Stimulated activated CD8-positive, alpha-beta memory T cell treated with anti-CD3 and anti-CD28 coated beads, Interleukin-4, amount 100 ng/mL, for 48 hours (primary cell): ENCODE data around the gene CCDC102B.
"Not testable (repeated sequence)": the region's sequence is repeated elsewhere in the genome, so short reads cannot be mapped to it uniquely, and the experiment has no call there.

Experiments
- DNase-seq: peaks from one replicate; pipeline ENCODE4 v3.0.0-alpha.2; 2020

CCDC102B gene

DNA sequence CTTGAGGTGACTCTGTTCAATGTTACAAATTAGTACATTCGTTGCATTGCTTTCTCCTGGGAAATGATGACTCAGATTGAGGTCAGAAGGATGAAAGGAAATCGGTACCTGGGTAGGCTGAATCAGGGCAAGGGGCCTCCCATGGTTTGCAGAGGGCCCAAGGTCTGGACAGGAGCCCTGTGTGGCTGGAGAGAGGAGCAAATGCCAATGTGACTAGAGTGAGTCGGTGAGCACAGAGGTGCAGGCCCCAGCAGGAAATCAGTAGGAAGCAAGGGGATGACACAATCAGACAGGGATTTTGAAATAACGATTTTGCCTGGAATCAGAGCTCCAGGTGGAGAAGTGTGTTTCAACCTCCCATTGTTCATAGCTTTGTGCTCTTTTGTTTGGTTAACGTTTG lies 118.9 kb downstream of the CCDC102B start:
- DNase-seq = no peak

DNA sequence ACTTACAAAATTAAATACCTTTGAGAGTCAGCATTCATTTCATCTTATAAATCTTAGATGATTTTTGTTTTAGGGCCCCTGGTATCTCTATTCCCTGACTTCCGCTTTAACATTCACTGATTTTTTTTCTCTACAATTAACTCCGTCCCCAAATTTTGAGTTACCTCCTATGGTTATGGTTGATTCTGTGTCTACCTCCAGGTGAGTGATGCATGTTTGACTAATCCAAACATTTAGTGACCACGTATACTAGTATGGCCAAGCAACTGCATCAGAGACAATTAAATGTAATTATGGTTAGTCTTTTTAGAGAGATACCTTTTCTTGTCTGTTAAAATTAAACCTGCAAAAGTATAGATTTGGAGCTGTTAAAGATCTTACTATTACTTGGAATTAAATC lies 120.3 kb downstream of the CCDC102B start:
- DNase-seq = no peak

DNA sequence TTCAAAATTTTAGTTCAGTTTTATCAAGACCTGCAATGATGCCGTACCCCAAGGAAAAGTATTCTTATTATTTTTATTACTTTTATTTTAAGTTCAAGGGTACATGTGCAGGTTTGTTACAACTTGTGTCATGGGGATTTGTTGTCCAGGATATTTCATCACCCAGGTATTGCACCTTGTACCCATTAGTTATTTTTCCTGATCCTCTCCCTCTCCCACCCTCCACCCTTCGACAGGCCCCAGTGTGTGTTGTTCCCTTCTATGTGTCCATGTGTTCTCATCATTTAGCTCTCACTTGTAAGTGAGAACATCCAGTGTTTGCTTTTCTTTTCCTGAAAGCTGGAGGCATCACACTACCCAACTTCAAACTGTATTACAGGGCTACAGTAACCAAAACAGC lies 122.0 kb downstream of the CCDC102B start:
- DNase-seq = no peak

DNA sequence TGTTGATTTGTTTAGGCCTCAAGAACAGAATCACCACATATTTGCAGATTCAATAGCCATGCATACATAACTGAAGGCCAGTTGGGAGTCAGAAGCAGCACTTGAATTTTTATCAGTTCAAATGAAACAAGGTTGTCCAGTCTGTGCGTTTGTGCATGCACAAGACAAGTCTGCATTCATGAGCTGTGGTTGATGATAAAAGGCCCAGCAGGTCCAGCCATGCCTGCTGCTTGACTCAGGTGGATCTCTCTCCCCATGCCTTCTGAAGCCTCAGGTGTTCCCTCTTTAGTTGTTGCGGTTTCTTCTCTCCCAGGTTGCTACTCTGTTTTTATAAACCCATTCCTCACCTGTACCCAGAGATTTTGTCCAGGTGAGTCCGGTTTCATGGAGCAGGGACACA lies 124.5 kb downstream of the CCDC102B start:
- no peak for DNase-seq

DNA sequence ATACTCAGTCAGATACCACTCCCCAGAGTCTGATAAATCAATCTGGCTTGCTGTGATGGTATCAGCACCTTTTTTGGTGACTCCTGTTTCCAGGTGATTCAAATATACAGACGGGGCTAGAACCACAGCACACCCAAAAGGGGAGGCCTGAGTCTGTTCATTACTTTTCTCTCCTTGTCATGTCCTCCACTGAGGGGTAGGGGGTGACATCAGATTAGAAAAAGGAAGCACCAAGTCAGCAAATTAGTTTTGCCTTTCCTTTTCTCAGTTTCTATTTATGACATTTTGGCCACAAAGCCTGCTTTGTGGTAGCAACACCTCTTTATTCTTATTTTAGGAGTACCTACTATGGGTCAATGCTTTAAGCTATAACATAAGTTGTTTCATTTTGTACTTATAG lies 127.4 kb downstream of the CCDC102B start:
- no peak for DNase-seq

DNA sequence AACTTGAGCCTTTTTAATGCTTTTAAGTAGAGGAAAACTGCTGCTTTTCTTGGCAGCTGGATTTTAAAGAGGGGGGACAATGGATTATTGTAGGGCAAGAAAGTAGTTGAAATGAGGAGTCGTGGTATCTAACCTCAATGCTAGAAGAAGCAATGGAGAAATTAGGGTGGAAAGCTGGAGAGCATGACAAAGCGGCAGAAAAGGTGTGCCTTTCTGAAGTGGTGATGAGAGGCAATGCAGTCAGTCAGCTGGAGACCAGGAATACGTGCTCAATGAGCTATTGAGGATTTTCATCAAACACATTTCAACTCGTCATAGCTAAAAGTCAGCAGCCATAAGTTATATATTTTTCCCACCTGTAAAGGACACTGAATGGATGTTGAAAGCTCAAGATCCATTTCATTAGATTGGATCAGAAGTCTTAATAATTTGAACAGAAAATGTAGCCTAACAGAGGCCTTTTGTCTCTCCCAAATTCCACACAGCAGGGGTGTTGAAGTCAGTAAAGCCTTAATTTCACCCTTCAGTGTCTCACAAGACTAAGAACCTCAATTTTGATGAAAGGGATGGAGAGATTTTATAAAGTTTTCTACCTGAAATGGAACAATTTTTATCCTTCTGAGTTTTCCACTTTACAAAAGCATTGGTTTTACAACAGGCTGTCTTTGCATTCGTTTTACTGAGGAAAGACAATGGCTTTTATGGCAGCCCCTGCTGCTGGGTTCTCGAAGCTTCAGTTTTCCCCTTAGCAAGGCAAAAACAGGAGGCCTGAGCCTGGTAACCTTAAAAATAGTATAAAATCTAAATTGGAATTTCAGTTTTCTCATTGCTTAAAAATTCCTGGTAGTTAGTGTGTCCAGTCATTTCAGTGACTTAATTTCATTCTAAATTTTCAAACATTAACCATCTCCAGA lies 131.1 kb downstream of the CCDC102B start:
- no peak for DNase-seq

DNA sequence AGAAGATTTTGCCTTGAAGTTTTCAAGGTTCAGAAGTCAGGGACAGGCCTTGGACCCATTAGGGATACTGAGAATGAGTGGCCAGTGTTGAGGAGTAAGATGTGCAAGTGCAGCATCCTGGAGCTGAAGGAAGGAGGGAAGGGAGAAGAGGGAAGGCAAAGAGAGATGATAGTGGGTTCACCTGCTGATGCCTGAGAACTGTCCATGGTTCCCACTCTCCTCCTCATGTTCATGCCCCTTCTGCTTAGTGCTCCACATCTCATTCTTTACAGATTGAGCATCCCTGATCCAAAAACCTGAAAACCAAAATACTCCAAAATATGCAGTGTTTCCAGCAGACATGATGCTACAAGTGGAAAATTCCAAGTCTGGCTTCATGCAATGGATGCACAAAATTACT lies 137.8 kb downstream of the CCDC102B start:
- no peak for DNase-seq

DNA sequence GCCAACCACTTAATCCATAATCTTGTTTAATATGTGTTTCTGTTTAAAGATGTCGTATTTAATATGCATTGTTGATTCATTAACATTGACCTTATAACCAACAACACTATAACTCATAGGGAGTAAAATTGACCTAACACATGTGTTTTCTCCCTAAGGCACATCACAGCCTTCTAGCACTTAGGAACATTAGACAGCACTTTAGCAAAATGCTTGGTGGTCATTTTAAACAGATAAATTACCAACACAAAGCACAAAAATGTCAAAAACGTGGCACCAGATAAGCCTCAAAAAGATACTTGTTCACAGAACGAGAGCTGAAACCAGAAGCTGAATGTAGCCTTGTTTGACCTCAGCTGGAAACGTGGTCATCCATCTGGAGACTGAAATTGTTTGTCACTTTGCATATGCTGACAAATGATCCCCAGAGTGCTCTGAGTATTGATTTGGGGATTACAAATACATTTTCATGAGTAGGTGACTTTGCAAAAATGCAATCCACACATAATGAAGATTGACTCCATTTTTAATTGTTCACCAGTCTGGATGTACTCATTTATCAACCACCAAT lies 139.2 kb downstream of the CCDC102B start:
- no peak for DNase-seq

DNA sequence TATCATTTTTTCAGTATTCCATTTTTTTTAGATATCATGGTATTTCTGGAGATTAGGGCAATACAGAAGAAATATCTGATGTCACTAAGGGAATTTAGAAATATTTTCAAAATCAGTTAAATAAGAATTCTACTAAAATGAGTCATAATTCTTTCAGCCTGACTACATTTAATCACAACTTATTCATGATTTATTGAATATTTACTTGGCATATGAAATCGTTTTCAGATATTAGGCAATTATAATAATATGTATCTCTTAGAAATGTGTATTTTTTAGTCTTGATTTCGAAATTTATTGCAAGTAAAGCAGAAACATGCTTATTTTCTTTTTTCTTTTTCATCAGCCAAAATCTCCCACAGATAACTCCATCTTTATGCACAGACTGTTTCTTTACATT lies 142.2 kb downstream of the CCDC102B start:
- no peak for DNase-seq

DNA sequence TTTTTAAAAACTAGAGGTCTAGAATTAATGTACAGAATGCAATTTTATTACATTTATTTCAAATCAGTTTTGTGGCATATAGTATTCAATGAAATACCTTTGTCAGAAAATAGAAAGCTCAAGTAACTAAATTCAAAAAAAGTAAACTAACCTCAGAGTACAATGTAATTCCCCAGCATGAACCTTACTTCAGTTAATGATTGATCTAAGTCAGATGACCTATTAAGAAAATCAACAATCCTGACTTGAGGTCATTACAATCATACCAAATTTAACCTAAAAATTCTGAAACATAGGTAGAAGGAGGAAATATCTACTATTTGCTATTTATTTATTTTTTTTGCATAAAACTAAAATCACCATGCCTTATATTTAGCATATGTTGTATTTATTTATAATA lies 142.9 kb downstream of the CCDC102B start:
- no peak for DNase-seq

DNA sequence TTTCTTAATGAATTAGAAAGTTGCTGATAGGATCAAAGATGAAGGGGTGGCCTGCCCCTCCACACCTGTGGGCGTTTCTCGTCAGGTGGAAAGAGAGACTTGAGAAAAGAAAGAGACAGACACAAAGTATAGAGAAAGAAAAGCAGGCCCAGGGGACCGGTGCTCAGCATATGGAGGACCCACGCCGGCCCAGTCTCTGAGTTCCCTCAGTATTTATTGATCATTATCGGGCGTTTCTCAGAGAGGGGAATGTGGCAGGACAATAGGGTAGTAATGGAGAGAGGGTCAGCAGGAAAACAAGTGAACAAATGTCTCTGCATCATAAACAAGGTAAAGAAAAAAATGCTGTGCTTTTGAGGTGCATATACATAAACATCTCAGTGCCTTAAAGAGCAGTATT lies 144.3 kb downstream of the CCDC102B start:
- no peak for DNase-seq

DNA sequence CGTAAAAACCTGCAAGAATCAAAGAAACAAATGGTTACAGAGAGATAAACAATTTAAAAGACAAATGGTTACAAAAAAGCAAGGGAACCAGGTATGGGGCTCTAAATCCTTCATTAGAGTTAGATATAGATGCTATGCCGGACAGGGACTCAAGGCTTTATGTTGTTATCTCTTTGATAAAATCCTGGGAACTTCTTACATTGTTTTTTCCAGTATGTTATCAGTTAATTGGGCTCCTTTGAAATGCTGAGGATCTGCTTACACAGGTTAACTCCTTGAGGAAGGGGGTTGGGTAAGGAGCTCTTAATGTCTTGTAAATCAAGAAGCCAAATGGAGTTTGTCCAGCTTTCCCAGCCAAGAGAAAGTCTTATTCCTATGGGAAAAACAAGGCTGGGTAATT lies 146.0 kb downstream of the CCDC102B start:
- not testable (repeated sequence) for DNase-seq

DNA sequence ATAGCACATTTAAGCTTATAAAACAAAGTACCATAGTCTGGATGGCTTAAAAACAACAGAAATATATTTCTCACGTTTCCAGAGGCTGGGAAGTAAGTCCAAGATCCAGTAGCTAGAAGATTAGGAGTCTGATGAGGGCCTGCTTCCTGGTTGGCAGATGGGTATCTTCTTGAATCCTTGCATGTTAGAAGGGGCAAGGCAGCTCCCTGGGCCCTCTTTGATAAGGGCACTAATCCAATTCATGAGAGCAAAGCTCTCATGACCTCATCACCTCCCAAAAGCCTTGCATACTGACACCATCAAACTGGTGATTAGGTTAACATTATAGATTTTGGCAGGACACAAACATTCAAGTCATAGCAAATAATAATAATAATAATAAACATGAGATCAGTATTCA lies 146.4 kb downstream of the CCDC102B start:
- no peak for DNase-seq

DNA sequence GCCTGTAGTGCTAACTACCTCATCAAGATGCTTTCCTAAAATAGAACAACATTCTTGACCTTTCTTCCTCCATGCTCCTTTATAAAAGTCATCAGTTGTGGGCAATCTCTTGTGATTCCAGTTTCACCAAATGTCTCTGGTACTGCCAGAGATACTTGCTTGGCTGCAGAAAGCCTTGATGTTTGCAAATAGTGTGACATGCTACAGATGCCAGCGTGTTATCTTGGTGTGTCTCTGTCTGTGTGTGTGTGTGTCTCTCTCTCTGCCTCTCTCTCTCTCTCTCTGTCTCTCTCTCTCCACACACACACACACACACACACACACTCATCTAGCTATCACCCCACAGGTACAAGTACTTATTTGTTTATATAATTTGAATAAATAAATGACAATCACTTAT lies 146.9 kb downstream of the CCDC102B start:
- no peak for DNase-seq

DNA sequence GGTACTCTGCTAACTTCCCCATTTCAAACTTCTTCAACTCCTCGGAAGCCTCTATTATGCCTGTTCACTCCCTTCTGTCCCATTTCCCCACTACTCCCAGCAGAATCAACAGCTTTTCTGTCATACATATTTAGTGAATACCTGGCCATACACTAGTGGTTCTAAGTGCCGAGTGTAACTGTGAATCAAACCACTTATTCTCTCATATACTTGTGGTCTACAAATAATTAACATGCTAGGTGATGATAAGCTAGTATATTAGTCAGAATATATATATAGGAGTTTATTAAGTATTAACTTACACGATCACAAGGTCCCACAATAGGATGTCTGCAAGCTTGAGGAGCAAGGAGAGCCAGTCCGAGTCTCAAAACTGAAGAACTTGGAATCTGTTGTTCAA lies 150.7 kb downstream of the CCDC102B start:
- DNase-seq = no peak

DNA sequence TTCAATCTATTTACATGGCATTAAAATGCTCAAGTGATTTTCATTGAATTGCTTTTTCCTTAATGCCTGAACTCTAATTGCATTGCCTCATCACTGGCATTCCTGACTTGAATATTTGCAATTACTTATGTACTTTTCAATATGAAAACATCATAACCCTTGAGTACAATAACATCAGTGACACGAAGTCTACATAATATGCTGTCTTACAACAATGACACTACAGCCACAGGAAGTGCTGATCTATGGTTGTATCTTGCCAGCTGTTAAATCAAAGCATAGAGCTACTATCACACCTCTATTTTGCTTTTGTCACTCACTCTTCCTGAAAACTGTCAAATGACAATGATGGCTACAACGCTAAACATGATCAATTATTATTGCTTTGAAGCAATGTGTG lies 156.9 kb downstream of the CCDC102B start:
- DNase-seq = no peak

DNA sequence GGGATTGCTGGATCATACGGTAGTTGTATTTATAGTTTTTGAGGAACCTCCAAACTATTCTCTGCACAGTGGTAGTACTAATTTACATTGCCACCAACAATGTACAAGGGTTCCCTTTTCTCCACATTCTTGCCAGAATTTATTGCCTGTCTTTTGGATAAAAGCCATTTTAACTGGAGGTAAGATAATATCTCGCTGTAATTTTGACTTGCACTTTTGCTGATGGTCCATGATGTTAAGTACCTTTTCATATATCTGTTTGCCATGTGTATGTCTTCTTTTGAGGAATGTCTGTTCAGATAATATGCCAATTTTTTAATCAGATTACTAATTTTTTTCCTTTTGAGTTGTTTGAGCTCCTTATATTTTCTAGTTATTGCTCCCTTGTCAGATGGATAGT lies 158.8 kb downstream of the CCDC102B start:
- DNase-seq = no peak

DNA sequence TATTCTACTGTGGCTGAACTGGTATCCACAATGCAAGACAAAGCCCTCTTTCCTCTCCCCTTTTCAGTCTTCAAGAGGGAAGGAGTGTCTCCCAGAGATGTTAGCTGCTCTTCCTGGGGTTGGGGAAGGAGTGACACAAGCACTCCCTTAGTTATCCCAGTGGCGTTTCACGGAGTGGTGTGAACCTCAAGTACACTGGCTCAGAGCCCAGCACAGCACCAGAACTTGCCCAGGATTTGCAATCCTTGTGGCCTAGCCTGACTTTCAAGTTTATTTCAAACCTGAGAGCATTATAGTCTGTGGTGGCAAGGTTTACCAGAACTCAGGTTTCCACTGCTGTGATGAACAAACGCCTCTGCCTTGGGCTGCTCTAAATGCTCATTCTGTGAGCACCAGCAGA lies 162.5 kb downstream of the CCDC102B start:
- no peak for DNase-seq

DNA sequence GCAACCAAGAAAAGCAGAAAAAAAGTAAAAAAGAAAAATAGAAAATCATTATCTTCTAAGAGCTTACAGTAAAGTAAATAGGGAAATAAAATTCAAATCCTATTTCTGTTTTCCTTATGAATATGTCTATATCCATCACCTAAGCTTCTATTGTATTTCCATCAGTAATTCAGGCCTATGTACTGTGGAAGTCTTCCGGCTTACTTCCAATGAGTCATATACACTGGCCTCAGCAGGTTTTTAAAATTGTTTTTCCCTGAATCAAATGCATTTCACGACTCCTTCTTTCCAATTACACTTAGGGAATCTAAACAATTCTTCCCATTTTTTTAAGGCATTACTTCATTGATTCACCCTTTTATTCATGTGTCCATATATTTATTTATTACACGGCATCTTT lies 164.7 kb downstream of the CCDC102B start:
- no peak for DNase-seq

DNA sequence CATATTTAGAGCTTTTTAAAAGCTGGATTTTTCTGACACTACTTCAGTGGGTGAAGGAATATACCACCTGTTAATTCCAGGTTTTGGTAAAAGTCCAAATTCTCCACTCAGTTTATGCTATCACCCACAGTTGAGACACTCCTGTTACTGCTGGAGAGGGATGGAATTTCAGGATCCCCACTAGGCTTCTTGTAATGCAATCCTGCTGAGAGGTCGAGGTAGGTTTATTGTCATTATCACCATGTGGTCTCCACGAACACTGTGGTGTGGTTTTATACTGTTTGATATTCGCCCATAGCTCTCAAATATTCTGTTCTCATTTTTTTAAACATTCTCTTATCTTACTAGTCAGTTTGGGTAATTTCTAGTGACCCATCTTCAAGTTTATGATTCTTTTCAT lies 167.9 kb downstream of the CCDC102B start:
- no peak for DNase-seq

DNA sequence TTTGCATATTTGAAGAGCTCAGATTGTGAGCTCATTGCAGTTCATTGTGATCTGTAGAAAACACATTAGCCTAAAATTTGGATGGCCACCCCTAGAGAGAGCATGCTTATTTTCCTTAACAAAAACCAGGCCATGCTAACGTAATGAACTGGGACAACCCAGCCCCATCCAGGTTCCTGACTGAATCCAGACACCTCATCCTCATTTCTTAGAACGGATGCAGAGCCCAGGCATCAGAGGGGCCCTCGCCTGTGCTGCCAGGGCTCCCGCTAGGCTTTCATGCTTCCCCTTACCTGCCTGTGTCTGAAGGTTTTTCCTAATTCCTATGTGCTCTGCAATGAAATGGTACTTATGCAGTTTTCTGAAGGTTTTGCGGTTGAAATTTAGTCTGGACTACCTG lies 171.1 kb downstream of the CCDC102B start:
- DNase-seq = no peak

DNA sequence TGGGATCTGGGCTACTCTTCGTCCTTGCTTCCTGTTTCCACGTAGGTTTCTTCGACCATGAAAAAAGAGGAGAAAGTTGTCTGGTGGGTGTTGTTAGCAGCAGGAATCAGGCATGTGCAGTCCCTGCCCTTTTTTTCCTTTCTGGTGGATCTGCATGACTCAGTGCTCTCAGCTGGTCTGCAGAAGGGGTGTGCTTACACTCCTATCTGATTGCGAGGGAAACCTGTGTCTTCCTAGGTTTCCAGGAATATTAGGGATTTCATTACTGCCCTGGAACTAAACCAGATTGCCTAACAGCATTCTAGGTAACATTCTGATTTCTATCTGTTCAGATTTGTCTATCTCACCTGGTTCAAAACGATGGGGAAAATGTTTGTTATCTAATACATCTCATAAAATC lies 174.3 kb downstream of the CCDC102B start:
- no peak for DNase-seq

DNA sequence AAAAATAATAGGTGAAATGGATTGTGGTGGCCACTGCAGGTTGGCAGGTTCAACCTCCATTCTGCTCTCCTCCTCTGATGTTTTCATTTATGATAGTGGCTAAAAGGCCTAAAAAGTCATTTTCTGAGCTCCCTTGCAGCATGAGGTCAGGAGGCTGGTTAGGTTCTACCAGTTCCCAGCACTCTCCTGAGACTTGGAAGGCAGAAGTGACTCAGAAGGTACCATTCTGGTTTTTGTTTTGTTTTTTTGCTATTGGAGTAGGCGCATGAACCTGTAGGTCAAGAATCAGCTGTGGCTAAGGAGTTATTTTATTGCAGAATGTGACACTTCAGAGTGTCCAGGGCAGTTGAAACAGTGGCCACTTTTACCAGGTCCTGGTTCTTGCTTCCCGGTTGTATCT lies 181.9 kb downstream of the CCDC102B start:
- no peak for DNase-seq

DNA sequence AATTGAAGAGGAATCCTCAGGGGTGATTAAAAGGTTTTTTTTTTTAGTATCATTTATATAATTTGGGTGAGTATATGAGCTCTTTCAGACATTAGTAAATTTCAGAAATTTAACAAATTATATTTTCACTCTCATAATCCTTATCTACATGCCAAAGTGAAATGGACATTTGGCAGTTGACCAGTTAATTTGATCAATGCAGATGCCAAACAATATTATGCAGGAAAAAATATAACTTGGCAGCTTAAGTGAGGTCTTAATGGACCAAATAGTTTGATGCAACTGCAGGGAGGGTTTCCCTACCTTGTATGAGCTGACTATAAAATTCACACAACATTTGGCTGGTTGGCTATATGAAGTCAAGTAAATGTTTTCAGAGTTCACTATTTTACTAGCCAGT lies 185.2 kb downstream of the CCDC102B start:
- DNase-seq = no peak

DNA sequence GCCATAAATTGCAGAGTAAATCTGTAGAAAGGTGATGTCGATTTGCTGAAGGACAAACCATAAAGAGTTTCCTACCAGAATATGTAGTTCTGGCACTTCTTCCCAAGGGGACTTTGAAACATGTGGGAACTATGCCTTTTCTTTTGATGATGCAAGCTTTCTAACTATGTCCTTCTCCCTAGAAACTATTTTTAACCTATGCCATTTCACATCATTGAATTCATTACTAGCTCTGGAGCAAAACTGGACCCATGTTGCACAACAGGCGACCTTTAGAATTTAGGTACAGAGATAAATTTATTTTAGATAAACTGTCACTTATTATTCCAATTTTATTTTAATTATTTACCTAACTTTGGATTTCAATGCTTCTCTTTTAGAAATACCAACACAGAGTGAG lies 186.5 kb downstream of the CCDC102B start:
- DNase-seq = no peak
